Epidermal melanocyte (primary cell): ENCODE measurements around the gene CAMSAP3.

ENCODE experiments used
- DNase-seq: peaks from one replicate; pipeline ENCODE4 v3.0.0; 2011; ENCODE audit warnings: low spot score; ENCODE audit not compliant: insufficient read length

CAMSAP3 gene, protein sequence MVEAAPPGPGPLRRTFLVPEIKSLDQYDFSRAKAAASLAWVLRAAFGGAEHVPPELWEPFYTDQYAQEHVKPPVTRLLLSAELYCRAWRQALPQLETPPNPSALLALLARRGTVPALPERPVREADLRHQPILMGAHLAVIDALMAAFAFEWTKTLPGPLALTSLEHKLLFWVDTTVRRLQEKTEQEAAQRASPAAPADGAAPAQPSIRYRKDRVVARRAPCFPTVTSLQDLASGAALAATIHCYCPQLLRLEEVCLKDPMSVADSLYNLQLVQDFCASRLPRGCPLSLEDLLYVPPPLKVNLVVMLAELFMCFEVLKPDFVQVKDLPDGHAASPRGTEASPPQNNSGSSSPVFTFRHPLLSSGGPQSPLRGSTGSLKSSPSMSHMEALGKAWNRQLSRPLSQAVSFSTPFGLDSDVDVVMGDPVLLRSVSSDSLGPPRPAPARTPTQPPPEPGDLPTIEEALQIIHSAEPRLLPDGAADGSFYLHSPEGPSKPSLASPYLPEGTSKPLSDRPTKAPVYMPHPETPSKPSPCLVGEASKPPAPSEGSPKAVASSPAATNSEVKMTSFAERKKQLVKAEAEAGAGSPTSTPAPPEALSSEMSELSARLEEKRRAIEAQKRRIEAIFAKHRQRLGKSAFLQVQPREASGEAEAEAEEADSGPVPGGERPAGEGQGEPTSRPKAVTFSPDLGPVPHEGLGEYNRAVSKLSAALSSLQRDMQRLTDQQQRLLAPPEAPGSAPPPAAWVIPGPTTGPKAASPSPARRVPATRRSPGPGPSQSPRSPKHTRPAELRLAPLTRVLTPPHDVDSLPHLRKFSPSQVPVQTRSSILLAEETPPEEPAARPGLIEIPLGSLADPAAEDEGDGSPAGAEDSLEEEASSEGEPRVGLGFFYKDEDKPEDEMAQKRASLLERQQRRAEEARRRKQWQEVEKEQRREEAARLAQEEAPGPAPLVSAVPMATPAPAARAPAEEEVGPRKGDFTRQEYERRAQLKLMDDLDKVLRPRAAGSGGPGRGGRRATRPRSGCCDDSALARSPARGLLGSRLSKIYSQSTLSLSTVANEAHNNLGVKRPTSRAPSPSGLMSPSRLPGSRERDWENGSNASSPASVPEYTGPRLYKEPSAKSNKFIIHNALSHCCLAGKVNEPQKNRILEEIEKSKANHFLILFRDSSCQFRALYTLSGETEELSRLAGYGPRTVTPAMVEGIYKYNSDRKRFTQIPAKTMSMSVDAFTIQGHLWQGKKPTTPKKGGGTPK

DNA sequence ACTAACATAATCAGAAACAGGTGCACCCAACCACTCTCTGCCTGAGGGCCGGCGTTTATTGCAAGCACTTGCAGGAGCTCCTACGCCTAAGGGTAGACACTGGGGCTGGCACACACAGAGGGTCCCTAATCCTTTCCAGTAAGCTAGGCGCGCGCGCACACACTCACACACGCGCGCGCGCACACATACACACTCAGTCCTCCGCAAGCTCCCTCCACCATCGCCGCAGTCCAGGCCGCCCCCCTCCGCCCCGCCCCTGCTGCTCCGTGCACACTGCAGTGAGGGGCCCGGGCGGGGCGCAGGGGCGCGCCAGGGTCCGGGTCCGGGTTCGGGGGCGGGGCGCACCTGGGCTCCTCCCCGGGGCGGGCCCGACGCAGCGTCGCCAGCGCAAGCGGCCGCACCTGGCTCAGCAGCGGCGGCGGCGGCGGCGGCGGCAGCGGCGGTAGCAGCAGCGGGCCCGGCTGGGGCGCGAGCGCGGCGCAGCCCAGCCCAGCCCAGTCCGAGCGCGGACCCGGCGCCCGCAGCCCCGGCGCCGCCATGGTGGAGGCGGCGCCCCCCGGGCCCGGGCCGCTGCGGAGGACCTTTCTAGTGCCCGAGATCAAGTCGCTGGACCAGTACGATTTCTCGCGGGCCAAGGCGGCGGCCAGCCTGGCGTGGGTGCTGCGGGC, at the start of gene CAMSAP3:
Gene CAMSAP3, plus strand, starts transcription at position 398 of the 668 bp plus-strand sequence. Its CDS starts 140 bp downstream, at position 538.
- no peak for DNase-seq

- DNase-seq = no peak
Observed at GRCh38 chr19:7545904-7546303, 49.8 kb upstream of the CAMSAP3 start.

DNA sequence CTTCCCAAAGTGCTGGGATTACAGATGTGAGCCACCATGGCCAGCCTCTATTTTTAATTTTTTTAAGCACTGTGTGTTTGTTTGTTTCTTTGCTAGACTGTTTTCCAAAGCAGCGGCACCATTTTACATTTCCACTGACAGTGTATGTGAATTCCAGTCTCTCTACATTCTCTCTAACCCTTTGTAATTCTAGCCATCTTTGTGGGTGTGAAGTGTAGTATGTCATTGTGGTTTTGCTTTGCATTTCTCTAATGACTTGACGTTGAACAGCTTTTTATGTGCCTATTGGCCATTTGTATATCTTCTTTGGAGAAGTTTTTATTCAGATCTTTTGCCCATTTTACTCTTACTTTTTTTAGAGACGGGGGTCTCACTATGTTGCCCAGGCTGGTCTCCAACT, 48.5 kb upstream of the CAMSAP3 start:
- no peak for DNase-seq

DNA sequence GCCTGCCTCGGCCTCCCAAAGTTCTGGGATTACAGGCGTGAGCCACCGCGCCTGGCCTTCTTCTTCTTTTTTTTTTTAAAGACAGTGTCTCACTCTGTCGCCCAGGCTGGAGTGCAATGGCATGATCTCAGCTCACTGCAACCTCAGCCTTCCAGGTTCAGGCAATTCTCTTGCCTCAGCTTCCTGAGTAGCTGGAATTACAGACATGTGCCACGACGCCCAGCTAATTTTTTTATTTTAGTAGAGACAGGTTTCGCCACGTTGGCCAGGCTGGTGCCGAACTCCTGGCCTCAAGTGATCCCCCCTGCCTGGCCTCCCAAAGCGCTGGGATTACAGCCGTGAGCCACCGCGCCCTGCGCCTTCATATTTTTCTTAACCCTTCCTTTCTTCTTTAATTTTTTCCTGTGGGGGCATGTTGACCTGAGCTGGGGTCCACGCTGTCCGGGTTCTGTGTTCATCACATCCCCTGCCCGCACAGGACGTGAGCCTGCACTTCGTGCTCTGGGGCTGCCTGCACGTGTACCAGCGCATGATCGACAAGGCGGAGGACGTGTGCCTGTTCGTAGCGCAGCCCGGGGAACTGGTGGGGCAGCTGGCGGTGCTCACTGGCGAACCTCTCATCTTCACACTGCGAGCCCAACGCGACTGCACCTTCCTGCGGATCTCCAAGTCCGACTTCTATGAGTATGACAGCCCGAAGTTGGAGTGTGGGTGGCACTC, 46.1 kb upstream of the CAMSAP3 start:
- DNase-seq = no peak

DNA sequence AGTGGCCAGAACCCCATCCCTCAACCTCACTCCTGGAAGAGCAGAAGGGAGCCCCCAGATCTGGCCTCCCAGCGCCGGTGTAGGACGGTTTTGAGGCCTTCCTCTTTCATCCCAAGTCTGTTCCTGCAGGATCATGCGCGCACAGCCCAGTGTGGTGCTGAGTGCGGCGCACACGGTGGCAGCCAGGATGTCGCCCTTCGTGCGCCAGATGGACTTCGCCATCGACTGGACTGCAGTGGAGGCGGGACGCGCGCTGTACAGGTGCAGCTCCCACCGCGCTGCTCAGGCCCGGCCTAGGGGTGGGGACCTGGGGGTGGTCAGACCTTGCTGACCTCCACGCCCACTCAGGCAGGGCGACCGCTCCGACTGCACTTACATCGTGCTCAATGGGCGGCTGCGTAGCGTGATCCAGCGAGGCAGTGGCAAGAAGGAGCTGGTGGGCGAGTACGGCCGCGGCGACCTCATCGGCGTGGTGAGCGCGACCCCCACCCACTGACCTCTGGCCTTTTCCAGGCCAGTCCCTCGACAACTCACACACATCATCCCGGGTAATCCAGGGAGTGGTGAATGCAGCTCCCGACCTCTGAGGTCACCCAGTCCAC, 45.4 kb upstream of the CAMSAP3 start:
- no peak for DNase-seq

GRCh38 chr19:7550987-7551761, 44.5 kb upstream of the CAMSAP3 start:
- peak; percentile 90 for DNase-seq

DNA sequence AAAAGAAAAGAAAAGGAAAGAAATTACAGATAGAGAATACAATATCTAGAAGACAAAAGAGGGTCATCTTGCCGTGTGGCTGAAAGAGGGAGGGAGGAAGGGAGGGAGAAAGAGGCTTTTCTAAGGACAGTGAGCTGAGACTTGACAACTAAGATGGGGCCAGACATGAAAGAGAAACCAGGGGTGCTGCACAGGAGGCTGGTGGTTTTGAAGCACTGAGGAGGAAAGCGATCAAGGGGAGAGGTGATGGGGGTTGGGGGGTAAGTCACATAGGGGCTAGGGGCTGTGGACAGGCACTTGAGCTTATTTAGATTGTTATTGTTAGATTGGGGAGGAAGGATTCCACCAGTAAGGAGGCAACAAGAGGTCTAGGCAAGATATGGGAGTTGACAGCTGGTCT, 42.9 kb upstream of the CAMSAP3 start:
- peak; percentile 10 for DNase-seq

DNA sequence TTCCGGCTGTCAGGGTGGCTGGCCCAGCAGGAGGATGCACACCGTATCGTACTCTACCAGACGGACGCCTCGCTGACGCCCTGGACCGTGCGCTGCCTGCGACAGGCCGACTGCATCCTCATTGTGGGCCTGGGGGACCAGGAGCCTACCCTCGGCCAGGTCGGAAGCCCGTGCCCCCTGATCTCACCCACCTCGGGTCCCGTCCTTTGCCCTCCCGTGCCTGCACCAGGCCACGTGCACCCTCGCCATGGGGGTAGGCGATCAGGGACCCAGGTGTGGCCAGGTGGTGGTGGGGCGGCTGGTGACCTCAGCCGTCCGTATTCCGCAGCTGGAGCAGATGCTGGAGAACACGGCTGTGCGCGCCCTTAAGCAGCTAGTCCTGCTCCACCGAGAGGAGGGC, 41.1 kb upstream of the CAMSAP3 start:
- DNase-seq = no peak

DNA sequence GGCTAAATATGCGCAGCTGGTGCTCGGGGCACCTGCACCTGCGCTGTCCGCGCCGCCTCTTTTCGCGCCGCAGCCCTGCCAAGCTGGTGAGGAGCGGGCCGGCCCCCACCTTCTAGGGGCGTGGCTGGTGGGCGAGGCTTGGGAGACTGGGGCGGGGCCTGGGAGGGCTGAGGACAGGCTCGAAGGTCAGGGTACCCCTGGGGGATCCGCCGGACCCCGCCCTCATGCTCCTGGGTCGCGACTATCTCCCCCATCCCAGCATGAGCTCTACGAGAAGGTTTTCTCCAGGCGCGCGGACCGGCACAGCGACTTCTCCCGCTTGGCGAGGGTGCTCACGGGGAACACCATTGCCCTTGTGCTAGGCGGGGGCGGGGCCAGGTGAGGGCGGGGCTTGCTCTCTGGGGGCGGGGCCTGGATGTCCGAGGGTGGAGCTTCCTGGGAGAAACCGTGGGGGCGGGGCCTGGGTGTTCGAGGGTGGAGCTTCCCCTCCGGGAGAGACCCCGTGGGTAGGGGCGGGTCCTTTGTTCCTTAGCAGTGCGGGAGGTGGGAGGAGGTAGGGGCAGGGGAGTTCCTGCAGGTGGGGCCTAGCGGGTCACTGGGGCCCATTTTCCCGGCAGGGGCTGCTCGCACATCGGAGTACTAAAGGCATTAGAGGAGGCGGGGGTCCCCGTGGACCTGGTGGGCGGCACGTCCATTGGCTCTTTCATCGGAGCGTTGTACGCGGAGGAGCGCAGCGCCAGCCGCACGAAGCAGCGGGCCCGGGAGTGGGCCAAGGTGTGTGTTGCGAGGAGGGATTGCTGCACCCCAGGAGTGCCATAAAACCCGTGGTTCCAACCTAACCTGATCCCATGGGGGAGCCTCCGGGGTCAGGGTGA, 40.4 kb upstream of the CAMSAP3 start:
- DNase-seq = no peak

DNA sequence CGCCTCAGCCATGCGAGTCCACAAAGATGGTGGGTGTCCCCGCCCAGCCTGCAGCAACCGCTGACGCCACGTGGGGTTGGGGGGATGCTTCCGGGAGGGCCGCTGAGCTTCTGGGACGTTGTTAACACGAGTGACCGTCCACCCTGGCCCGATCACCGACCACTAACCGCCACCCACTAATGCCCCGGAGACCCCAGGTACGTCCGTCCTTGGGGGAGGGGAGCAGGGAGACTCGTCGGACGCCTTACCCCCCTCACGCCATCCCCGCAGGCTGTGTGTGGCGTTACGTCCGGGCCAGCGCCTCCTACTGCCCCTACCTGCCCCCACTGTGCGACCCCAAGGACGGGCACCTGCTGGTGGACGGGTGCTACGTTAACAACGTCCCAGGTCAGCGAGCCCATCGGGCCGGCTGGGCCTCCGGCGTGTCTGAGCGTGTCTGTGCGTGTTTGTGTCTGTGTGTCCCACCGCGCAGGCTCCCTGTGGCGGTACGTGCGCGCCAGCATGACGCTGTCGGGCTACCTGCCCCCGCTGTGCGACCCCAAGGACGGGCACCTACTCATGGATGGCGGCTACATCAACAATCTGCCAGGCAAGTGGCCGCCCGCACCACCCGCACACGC, 38.9 kb upstream of the CAMSAP3 start:
- DNase-seq = peak; percentile 12

DNA sequence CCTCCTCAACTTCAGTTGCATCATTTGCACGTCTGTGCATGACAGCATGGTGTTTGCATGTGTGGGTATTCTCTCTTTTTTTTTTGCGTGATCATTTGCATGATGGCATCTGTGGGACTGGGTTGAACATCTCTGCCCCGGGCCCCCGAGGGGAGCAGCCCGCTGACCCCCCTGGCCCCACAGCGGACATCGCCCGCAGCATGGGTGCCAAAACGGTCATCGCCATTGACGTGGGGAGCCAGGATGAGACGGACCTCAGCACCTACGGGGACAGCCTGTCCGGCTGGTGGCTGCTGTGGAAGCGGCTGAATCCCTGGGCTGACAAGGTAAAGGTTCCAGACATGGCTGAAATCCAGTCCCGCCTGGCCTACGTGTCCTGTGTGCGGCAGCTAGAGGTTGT, 37.0 kb upstream of the CAMSAP3 start:
- DNase-seq = no peak

DNA sequence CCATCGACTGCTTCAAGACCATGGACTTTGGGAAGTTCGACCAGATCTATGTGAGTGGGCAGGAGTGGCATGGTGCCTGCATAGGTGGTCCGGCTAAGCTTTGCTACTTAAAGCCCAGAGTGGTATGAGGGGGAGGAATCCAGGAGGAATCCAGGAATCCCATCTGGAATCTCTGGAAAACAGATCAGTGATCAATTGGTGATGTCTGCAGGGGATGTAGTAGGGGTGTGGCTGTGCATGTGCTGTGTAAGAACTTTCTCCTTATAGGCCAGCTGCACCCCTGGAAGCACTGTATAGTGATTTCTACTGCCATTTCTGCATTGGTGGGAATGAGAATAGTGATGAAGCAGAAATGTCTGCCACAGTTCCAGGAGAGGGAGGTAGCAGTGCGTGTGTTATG, 36.6 kb upstream of the CAMSAP3 start:
- DNase-seq = no peak

GRCh38 chr19:7560255-7560654, 35.4 kb upstream of the CAMSAP3 start:
- no peak for DNase-seq

- DNase-seq = no peak
Observed at GRCh38 chr19:7561325-7561724, 34.3 kb upstream of the CAMSAP3 start.

- no peak for DNase-seq
Observed at GRCh38 chr19:7562646-7563393, 32.8 kb upstream of the CAMSAP3 start.

DNA sequence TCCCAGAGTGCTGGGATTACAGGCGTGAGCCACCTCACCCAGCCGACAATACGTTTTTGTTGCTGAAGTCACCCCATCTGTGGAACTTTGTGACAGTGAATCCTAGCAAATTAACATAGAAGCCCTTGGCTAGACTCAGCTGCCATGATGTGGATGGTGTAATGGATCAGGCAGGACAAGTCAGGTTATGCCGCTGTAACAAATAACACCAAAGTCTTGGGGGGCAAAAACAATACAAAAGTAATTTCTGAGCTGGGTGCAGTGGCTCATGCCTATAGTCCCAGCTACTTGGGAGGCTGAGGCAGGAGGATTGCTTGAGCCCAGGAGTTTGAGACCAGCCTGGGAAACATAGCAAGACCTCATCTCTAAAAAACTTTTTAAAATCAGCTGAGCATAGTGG, 30.8 kb upstream of the CAMSAP3 start:
- DNase-seq = no peak

- DNase-seq = no peak
Observed at GRCh38 chr19:7565332-7565731, 30.3 kb upstream of the CAMSAP3 start.
